ENCODE data around the gene TPM1. TPM values are rescaled to one million over a fixed set of nuclear protein-coding genes. Genes with fewer than 3 reads are reported as not detected.

TPM1 gene
- total and polyA plus RNA-seq, 10 of the 15 experiments (the other 5 are each of a cell fraction or from before 2014, with no cell fraction given), result 0.43 to 10.0 (median 2.4) TPM

GRCh38 chr15:62994439-62994838 lies 48.1 kb upstream of the TPM1 start:
- H4K20me1 ChIP-seq (ENCODE audit: control insufficient read depth, insufficient read depth), result no peaks in the 10 kb centered on the region
- WGBS (ENCODE audit: insufficient coverage, insufficient replicate concordance, low lambda C conversion rate, missing lambda C conversion rate), result 16% methylated on average over 4 of the region's 4 CpGs
- H3K36me3 ChIP-seq (ENCODE audit: control insufficient read depth in 2 of 2, insufficient read depth in 2 of 2, low read length in 1 of 2), result no peaks in the 10 kb centered on the region
- H3K27ac ChIP-seq (ENCODE audit: control insufficient read depth, insufficient read depth), result no peak overlapping the region
- FAIRE-seq (no peak), ATAC-seq (no peak), DNase-seq (ENCODE audit: low read depth, low spot score) (no peak)
- ChIA-PET CTCF (no interaction called here), SMC1A (ENCODE audit: uncharacterized antibody, unreplicated experiment) (no interaction called here), POLR2A (no interaction called here), RAD21 (ENCODE audit: unreplicated experiment) (no interaction called here)
- TF ChIP-seq, protein P1, sequence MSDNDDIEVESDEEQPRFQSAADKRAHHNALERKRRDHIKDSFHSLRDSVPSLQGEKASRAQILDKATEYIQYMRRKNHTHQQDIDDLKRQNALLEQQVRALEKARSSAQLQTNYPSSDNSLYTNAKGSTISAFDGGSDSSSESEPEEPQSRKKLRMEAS (IDR thresholded peaks at IDR 0.05; ENCODE audit: low read depth, low read length), result no peak
- TF ChIP-seq ZNF274 (IDR thresholded peaks at IDR 0.05; ENCODE audit: insufficient read depth, insufficient read length) (no peak), ESRRA (IDR thresholded peaks at IDR 0.05; ENCODE audit: low read length) (no peak), NBN (IDR thresholded peaks at IDR 0.05) (no peak), STAT1 (conservative IDR thresholded peaks at IDR 0.05) (no peak), CBFB (IDR thresholded peaks at IDR 0.05; ENCODE audit: low read depth) (no peak), YY1 (IDR thresholded peaks at IDR 0.05; ENCODE audit: low read depth, low read length) (no peak), TCF3 (IDR thresholded peaks at IDR 0.05; ENCODE audit: borderline replicate concordance, insufficient read depth, low read depth, low read length) (no peak), SMAD1 (IDR thresholded peaks at IDR 0.05; ENCODE audit: low read depth, partially characterized antibody) (no peak), NFIC (IDR thresholded peaks at IDR 0.05; ENCODE audit: low read depth, low read length) (no peak), PKNOX1 (IDR thresholded peaks at IDR 0.05) (no peak), TCF7 (IDR thresholded peaks at IDR 0.05; ENCODE audit: borderline replicate concordance) (no peak), ZSCAN29 (IDR thresholded peaks at IDR 0.05) (no peak), GATAD2B (conservative IDR thresholded peaks at IDR 0.05; ENCODE audit: low read depth) (no peak), NFYB (IDR thresholded peaks at IDR 0.05; ENCODE audit: insufficient read depth, low read depth, low read length) (no peak), LARP7 (IDR thresholded peaks at IDR 0.05) (no peak), KAT2A (conservative IDR thresholded peaks at IDR 0.05; ENCODE audit: control insufficient read depth, low read depth, low read length) (no peak)
- no peak overlapping the region for H3K4me2 ChIP-seq (ENCODE audit: control insufficient read depth, insufficient read depth)
- H3K79me2 ChIP-seq (ENCODE audit: control insufficient read depth, insufficient read depth, low read length), result no peaks in the 10 kb centered on the region
- no TSS peak for BruUV-seq (replicated peaks)
- H3K9me3 ChIP-seq (replicated peaks; ENCODE audit: control insufficient read depth, insufficient read depth, low read length), result no peaks in the 10 kb centered on the region
- H3K27me3 ChIP-seq (replicated peaks in 1 of 2; ENCODE audit: control insufficient read depth in 2 of 2, insufficient read depth in 2 of 2, low read length in 1 of 2), result peaks cover 0 to 2% of the 10 kb centered on the region in 2 experiments; a peak in 3 of 4 replicates
- in situ Hi-C loops (cut with MboI), result no loop called here
- no peak overlapping the region for H2AFZ ChIP-seq (ENCODE audit: control insufficient read depth, low read depth, low read length)
- H3K9ac ChIP-seq (ENCODE audit: control insufficient read depth, insufficient read depth, low read length), result no peak overlapping the region
- H3K4me3 ChIP-seq, result no peak overlapping the region
- no peaks in the 10 kb centered on the region for H3K4me1 ChIP-seq (ENCODE audit: control insufficient read depth, insufficient read depth, low read length)
- intact Hi-C loops (cut with micrococcal nuclease; ENCODE audit: unreplicated experiment), result no loop called here

Measured in GM12878 (cell line).